KG1 (cell line): ENCODE measurements around the gene PLCD1.

ENCODE experiments used
- DNase-seq: peaks from one replicate; lab custom pipeline; 2025; lab: John Stamatoyannopoulos, UW

The PLCD1 gene

DNA sequence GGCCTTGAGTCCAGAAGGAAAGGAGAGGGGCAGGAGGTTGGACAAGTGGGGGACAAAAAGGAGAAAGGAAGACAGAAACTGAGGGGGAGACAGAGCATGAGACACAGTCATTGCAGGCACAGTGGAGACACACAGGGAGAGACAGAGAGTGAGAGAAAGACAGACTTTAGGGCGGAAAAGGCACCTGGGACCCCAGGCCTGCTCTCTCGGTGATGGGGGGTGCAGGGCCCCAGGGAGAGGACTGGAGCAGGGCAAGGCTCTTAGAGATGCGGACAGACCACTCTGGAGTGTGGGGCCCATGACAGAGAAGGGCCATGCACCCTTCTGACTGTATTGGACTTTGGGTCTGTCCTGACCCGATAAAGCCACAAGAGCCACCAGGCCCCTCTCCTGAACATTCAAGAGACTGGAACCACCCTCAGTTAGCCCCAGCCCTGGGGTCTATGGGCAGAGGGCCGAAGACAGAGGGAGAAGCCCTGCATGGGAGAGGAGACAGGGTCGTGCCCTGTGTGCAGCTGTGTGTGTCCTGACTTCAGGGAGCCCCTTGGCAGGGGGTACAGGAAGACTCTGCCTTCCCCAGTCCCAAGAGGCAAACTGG lies 12.5 kb downstream of the PLCD1 start:
- DNase-seq, result no peak

DNA sequence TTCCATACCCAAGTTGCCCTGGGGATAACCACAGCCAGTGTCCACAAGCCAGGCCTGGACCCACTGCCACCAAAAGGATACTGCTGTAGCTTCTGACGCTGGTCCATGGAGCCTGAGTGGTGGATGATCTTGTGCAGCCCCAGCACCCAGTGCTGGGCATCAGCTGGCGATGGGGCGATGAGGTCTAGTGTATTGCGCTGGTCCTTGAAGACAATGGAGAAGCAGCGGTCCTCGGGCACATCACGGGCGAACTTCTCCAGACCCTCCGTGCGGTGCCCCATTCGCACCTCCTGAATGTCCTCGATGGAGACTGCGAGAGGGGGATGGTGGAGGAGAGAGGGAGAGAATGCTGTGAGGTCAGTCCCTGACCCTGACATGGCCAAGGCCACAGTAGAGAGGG lies 13.0 kb downstream of the PLCD1 start:
- no peak for DNase-seq

- no peak for DNase-seq
Observed at GRCh38 chr3:38015984-38016383, 13.5 kb downstream of the PLCD1 start.

DNA sequence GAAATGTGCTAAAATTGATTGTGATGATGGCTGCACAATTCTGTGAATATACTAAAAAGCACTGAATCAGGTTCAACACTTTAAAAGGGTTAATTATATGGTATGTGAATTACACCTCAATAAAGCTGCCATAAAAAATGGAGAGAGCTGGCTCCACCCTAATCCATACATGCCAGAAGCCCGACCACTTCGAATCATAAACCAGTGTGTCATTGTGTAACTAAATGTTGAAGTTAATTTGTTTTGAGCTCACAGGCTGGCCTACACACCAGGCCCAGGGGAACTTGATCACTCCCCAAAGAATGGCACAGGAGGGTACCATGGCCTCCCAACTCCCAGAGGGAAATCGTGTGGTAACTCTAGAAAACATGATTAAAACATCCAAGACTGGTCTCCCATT lies 14.0 kb downstream of the PLCD1 start:
- DNase-seq, result no peak

DNA sequence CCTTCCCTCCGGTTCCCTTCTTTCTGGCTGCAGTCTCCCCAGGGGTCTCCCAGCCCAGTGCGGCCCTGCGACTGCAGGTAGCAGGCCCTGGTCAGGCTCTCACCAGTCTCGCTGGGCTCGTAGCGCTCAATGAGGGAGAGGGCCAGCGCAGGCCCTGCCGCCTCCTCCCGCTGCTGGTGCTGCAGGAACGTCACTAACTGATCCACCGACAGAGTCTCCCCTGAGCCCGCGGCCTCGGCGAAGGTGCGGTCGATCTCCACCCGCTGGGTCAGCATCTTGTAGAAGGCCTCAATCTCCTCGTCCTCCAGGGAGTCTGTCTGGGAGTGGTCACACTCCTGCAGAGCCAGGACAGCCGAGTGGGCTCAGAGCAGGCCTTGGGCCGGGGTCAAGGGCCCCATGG lies 18.3 kb downstream of the PLCD1 start:
- no peak for DNase-seq

DNA sequence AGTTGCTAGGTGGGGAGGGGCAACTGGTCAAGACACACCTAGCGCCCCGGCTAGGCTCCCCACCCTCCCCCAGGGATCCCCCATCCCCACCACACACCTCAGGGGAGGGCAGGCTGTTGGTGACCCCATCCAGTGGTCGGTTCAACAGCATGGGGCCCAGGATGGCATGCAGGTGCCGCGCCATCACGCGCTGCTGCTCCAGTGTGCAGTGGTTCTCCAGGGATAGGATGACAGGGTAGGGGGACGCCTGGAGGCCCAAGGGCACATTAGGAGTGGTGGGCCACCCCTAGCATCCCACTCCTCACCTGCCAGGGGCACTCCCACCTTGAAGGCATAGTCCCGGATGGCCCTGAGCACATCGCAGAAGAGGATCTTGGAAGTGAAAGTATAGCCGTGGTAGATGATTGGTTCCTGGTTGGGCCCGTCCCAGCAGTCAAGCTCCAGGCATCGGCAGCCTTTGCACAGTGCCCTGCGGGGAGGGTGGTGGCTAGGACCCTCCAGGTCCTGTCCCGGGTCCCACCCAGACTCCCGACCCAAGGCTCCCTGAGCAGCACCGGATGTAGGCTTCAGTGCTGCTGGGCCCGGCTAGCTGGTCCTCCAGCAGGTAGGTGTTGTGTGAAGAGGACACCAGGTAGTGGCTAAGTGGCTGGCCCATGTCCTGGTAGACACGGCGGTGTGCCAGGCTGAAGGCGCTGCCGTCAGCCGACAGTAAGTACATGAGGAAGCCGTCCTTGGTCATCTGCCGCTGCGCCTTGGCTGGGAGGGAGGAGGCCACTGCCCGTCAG lies 19.4 kb downstream of the PLCD1 start:
- no peak for DNase-seq

- DNase-seq, result no peak
Observed at GRCh38 chr3:38008971-38009580, 20.4 kb downstream of the PLCD1 start.

DNA sequence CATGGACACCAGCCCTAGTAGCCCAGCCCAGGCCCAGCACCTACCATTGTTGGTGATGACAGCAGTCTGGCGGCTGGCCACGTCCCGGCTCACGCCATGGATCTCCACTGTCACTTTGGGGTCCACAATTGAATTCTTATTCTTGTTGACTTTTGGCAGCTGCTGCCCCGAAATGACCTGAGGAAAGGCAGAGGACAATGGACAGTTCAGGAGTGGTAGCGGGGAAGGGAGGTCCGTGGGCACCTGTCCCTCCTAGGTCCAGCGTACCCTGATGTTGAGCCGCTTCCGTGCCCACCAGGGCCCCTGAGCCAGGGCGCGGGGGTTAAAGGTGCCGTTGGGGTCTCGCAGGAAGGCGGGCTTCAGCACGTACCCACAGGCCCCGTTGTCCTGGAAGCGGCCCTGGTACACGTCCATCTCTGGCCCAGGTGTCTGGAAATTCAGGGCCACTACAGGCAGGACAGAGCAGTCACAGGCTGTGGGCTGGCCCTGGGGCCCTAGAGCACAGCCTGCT lies 21.2 kb downstream of the PLCD1 start:
- no peak for DNase-seq

- no peak for DNase-seq
Observed at GRCh38 chr3:38007754-38008090, 21.7 kb downstream of the PLCD1 start.

DNA sequence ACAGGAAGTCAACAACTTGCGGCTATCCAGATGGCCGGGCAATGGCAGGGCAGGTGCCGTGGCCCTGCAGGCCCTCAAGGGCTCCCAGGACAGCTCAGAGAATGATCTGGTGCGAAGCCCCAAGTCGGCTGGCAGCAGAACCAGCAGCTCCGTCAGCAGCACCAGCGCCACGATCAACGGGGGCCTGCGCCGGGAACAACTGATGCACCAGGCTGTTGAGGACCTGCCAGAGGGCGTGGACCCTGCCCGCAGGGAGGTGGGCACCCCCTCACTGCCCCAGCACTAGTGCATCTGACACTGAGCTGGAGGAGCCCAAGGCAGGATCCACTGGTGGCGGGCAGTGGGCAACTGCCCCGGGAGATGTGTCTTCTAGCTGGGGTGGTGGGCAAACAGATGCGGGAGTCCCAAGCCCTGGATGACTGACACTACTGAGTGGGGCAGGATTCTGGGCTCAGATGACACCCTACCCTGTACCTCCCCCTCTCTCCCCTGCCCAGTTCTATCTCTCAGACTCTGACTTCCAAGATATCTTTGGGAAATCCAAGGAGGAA lies 22.9 kb downstream of the PLCD1 start:
- no peak for DNase-seq

- DNase-seq, result no peak
Observed at GRCh38 chr3:38006031-38006430, 23.4 kb downstream of the PLCD1 start.

DNA sequence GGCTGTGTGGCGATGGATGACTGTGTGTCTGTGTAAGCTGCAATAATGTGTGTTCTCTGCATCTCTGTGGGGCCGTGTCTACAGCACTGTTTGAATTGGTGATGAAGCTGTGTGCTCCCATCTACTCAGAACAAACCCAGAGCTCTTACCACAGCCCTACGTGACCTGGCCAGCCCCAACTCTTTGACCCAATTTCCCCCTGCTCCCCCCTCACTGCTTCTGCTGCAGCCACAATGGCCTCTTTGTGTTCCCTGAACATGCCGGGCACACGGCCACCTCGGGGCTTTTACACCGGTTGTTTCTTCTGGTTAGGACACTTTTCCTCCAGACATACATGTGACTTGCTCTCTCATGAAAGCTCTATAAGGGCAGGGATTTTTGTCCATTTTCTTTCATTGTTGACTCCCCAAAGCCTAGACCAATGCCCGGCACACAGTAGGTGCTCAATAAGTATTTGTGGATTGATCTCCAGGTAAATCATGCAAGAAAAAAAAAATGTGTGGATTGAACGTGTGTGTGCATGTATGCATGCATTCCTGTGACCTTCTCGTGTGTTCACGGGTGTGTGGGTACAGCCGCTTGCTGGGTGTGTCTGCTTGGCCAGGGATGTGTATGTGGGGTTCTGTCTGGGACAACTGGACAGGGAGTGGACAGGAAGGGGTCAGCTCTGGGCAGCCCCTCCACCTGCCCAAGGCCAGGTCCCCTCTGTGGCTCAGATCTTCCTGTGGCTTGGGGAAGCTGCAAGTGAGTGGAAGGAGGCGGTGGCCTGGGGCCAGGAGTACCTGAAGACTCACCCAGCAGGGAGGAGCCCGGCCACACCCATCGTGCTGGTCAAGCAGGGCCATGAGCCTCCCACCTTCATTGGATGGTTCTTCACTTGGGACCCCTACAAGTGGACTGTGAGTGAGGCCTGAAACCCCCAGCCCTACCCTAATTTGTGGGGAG lies 24.1 kb downstream of the PLCD1 start:
- no peak for DNase-seq

GRCh38 chr3:38004415-38005075 lies 24.9 kb downstream of the PLCD1 start:
- DNase-seq, result no peak

GRCh38 chr3:38003817-38004414 lies 25.5 kb downstream of the PLCD1 start:
- no peak for DNase-seq

DNA sequence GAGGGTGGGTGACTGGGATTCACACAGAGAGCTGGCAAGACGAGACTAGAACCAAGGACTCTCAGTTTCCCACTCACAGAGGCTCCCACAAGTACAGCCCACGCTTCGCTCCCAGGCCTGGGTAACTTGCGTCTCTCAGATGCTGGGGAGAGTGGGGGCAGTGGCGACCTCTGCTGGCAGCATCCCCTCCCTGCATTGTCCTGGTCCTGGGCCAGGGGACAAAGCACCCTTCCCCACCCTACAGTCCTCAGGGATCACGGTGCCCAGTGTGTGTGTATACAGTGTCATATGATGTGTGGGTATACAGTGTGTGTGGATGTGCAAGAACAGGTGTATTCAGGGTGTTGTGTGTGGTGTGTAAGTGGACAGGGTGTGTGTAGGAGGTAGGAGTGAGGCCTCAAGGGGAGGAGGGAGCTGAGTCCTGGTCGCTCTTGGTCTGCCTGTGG lies 26.0 kb downstream of the PLCD1 start:
- no peak for DNase-seq

GRCh38 chr3:38002940-38003339 lies 26.5 kb downstream of the PLCD1 start:
- no peak for DNase-seq

- DNase-seq, result no peak
Observed at GRCh38 chr3:38002291-38002876, 27.1 kb downstream of the PLCD1 start.

- no peak for DNase-seq
Observed at GRCh38 chr3:38001456-38002081, 27.9 kb downstream of the PLCD1 start.

DNA sequence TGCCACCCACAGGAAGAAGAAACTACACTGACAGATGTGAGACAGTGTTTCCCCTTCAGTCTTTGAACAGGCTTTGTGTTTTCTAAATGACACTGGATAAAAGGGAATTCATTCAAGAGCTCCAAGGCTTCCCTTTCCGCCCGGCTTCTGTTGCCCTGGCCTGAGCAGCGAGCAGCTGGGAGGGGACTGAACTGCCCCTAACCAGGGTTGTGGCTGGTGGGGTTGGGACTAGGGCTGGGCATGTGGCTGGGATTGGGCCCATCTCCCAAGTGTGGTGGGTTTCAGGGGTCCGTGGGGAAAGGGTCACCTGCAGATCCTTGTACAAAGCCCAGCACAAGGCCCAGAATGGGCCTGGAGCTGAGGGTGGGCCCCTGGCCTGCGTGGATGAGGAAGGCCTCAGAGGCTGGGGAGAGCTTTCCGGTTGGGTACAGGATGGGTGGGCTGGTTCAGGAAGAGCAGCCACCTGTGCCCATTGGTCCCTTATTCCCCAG lies 28.4 kb downstream of the PLCD1 start:
- DNase-seq, result no peak
